Measurements from ENCODE around the gene CASS4. TPM values are rescaled to one million over a fixed set of nuclear protein-coding genes. Genes with fewer than 3 reads are reported as not detected.
A peak's percentile ranks its signal among the peaks of the same experiment; 100 is the strongest.

The CASS4 gene
- polyA plus RNA-seq (2013, experiment 1 of 2), result 0.26 TPM
- 0.40 TPM for polyA plus RNA-seq (2013, experiment 2 of 2)

GRCh38 chr20:56411759-56412472 is at the start of gene CASS4:
TSS of gene CASS4 (plus strand) at chr20:56412260. CDS start at chr20:56412459, 199 bp downstream.
- WGBS, 2 experiments (ENCODE audit: insufficient coverage in 2 of 2), result 90 to 94% methylated on average over 7 to 10 of the region's 10 CpGs

GRCh38 chr20:56362833-56363413 is 49.1 kb upstream of the CASS4 start:
- WGBS, 2 experiments (ENCODE audit: insufficient coverage in 2 of 2), result 83 to 96% methylated on average over 3 to 4 of the region's 8 CpGs
- H3K4me1 ChIP-seq (ENCODE audit: control insufficient read depth, insufficient read depth, low read length, poor library complexity, severe bottlenecking), result peaks cover 12% of the 10 kb centered on the region
- no peak overlapping the region for H3K4me3 ChIP-seq (ENCODE audit: extremely low read depth, insufficient read depth, low read length, poor library complexity, severe bottlenecking)
- H3K9me3 ChIP-seq (ENCODE audit: control insufficient read depth, low read length), result no peaks in the 10 kb centered on the region
- no peak overlapping the region for H3K27ac ChIP-seq (ENCODE audit: low read depth, low read length, severe bottlenecking)
- peaks cover 61% of the 10 kb centered on the region for H3K36me3 ChIP-seq (ENCODE audit: control insufficient read depth, insufficient read depth, low read length)

More at GRCh38 chr20:56411759-56412472, at the start of gene CASS4:
- Histone ChIP-seq H3K27ac (ENCODE audit: low read depth, low read length, severe bottlenecking) (peak within 1 kb of the TSS; percentile 68), H3K4me3 (ENCODE audit: extremely low read depth, insufficient read depth, low read length, poor library complexity, severe bottlenecking) (no peak within 1 kb of the TSS), H3K4me1 (ENCODE audit: control insufficient read depth, insufficient read depth, low read length, poor library complexity, severe bottlenecking) (peaks cover 22% of the 10 kb centered on the region), H3K9me3 (ENCODE audit: control insufficient read depth, low read length) (no peaks in the 10 kb centered on the region), H3K36me3 (ENCODE audit: control insufficient read depth, insufficient read depth, low read length) (peaks cover 27% of the 10 kb centered on the region)

- Histone ChIP-seq H3K27ac (ENCODE audit: low read depth, low read length, severe bottlenecking) (no peak overlapping the region), H3K36me3 (ENCODE audit: control insufficient read depth, insufficient read depth, low read length) (peaks cover 65% of the 10 kb centered on the region), H3K4me3 (ENCODE audit: extremely low read depth, insufficient read depth, low read length, poor library complexity, severe bottlenecking) (no peak overlapping the region), H3K4me1 (ENCODE audit: control insufficient read depth, insufficient read depth, low read length, poor library complexity, severe bottlenecking) (peaks cover 12% of the 10 kb centered on the region), H3K9me3 (ENCODE audit: control insufficient read depth, low read length) (no peaks in the 10 kb centered on the region)
- 95 to 98% methylated on average over 4 to 6 of the region's 6 CpGs for WGBS, 2 experiments (ENCODE audit: insufficient coverage in 2 of 2)
Observed at GRCh38 chr20:56363491-56363890, 48.6 kb upstream of the CASS4 start.

- no peak overlapping the region for H3K4me3 ChIP-seq (ENCODE audit: extremely low read depth, insufficient read depth, low read length, poor library complexity, severe bottlenecking)
- H3K4me1 ChIP-seq (ENCODE audit: control insufficient read depth, insufficient read depth, low read length, poor library complexity, severe bottlenecking), result no peaks in the 10 kb centered on the region
- no peak overlapping the region for H3K27ac ChIP-seq (ENCODE audit: low read depth, low read length, severe bottlenecking)
- 100% methylated on average over 1 to 3 of the region's 6 CpGs for WGBS, 2 experiments (ENCODE audit: insufficient coverage in 2 of 2)
- H3K9me3 ChIP-seq (ENCODE audit: control insufficient read depth, low read length), result no peaks in the 10 kb centered on the region
- peaks cover 86% of the 10 kb centered on the region for H3K36me3 ChIP-seq (ENCODE audit: control insufficient read depth, insufficient read depth, low read length)
Observed at GRCh38 chr20:56368351-56369134, 43.5 kb upstream of the CASS4 start.

GRCh38 chr20:56369179-56369578 is 42.9 kb upstream of the CASS4 start:
- H3K36me3 ChIP-seq (ENCODE audit: control insufficient read depth, insufficient read depth, low read length), result peaks cover 88% of the 10 kb centered on the region
- no peak overlapping the region for H3K4me3 ChIP-seq (ENCODE audit: extremely low read depth, insufficient read depth, low read length, poor library complexity, severe bottlenecking)
- 100% methylated on average over 1 of the region's 4 CpGs; no CpG with 5 or more reads in 1 of the 2 experiments for WGBS, 2 experiments (ENCODE audit: insufficient coverage in 2 of 2)
- no peaks in the 10 kb centered on the region for H3K9me3 ChIP-seq (ENCODE audit: control insufficient read depth, low read length)
- no peaks in the 10 kb centered on the region for H3K4me1 ChIP-seq (ENCODE audit: control insufficient read depth, insufficient read depth, low read length, poor library complexity, severe bottlenecking)
- H3K27ac ChIP-seq (ENCODE audit: low read depth, low read length, severe bottlenecking), result no peak overlapping the region

- no peak overlapping the region for H3K4me3 ChIP-seq (ENCODE audit: extremely low read depth, insufficient read depth, low read length, poor library complexity, severe bottlenecking)
- peaks cover 1% of the 10 kb centered on the region for H3K4me1 ChIP-seq (ENCODE audit: control insufficient read depth, insufficient read depth, low read length, poor library complexity, severe bottlenecking)
- WGBS, 2 experiments (ENCODE audit: insufficient coverage in 2 of 2), result 96 to 99% methylated on average over 6 to 9 of the region's 11 CpGs
- no peak overlapping the region for H3K27ac ChIP-seq (ENCODE audit: low read depth, low read length, severe bottlenecking)
- H3K9me3 ChIP-seq (ENCODE audit: control insufficient read depth, low read length), result no peaks in the 10 kb centered on the region
- peaks cover 91% of the 10 kb centered on the region for H3K36me3 ChIP-seq (ENCODE audit: control insufficient read depth, insufficient read depth, low read length)
Observed at GRCh38 chr20:56371977-56372376, 40.1 kb upstream of the CASS4 start.

- peaks cover 2% of the 10 kb centered on the region for H3K4me1 ChIP-seq (ENCODE audit: control insufficient read depth, insufficient read depth, low read length, poor library complexity, severe bottlenecking)
- peaks cover 92% of the 10 kb centered on the region for H3K36me3 ChIP-seq (ENCODE audit: control insufficient read depth, insufficient read depth, low read length)
- no peak overlapping the region for H3K4me3 ChIP-seq (ENCODE audit: extremely low read depth, insufficient read depth, low read length, poor library complexity, severe bottlenecking)
- H3K9me3 ChIP-seq (ENCODE audit: control insufficient read depth, low read length), result no peaks in the 10 kb centered on the region
- no peak overlapping the region for H3K27ac ChIP-seq (ENCODE audit: low read depth, low read length, severe bottlenecking)
- 90 to 100% methylated on average over 1 of the region's 1 CpG for WGBS, 2 experiments (ENCODE audit: insufficient coverage in 2 of 2)
Observed at GRCh38 chr20:56372850-56373249, 39.2 kb upstream of the CASS4 start.

GRCh38 chr20:56373942-56374341 is 38.1 kb upstream of the CASS4 start:
- H3K9me3 ChIP-seq (ENCODE audit: control insufficient read depth, low read length), result no peaks in the 10 kb centered on the region
- H3K27ac ChIP-seq (ENCODE audit: low read depth, low read length, severe bottlenecking), result no peak overlapping the region
- H3K4me3 ChIP-seq (ENCODE audit: extremely low read depth, insufficient read depth, low read length, poor library complexity, severe bottlenecking), result no peak overlapping the region
- H3K4me1 ChIP-seq (ENCODE audit: control insufficient read depth, insufficient read depth, low read length, poor library complexity, severe bottlenecking), result peaks cover 2% of the 10 kb centered on the region
- peaks cover 96% of the 10 kb centered on the region for H3K36me3 ChIP-seq (ENCODE audit: control insufficient read depth, insufficient read depth, low read length)
- WGBS, 2 experiments (ENCODE audit: insufficient coverage in 2 of 2), result 100% methylated on average over 1 of the region's 1 CpG; no CpG with 5 or more reads in 1 of the 2 experiments

- WGBS, 2 experiments (ENCODE audit: insufficient coverage in 2 of 2), result 83% methylated on average over 2 of the region's 2 CpGs; no CpG with 5 or more reads in 1 of the 2 experiments
- peaks cover 90% of the 10 kb centered on the region for H3K36me3 ChIP-seq (ENCODE audit: control insufficient read depth, insufficient read depth, low read length)
Observed at GRCh38 chr20:56376331-56376730, 35.7 kb upstream of the CASS4 start.

GRCh38 chr20:56378386-56378785 is 33.7 kb upstream of the CASS4 start:
- no peak overlapping the region for H3K27ac ChIP-seq (ENCODE audit: low read depth, low read length, severe bottlenecking)
- 80 to 100% methylated on average over 1 to 2 of the region's 3 CpGs for WGBS, 2 experiments (ENCODE audit: insufficient coverage in 2 of 2)
- no peak overlapping the region for H3K4me3 ChIP-seq (ENCODE audit: extremely low read depth, insufficient read depth, low read length, poor library complexity, severe bottlenecking)
- peaks cover 2% of the 10 kb centered on the region for H3K4me1 ChIP-seq (ENCODE audit: control insufficient read depth, insufficient read depth, low read length, poor library complexity, severe bottlenecking)
- peaks cover 89% of the 10 kb centered on the region for H3K36me3 ChIP-seq (ENCODE audit: control insufficient read depth, insufficient read depth, low read length)
- H3K9me3 ChIP-seq (ENCODE audit: control insufficient read depth, low read length), result no peaks in the 10 kb centered on the region

More at GRCh38 chr20:56376331-56376730, 35.7 kb upstream of the CASS4 start:
- H3K9me3 ChIP-seq (ENCODE audit: control insufficient read depth, low read length), result no peaks in the 10 kb centered on the region
- peaks cover 2% of the 10 kb centered on the region for H3K4me1 ChIP-seq (ENCODE audit: control insufficient read depth, insufficient read depth, low read length, poor library complexity, severe bottlenecking)
- no peak overlapping the region for H3K27ac ChIP-seq (ENCODE audit: low read depth, low read length, severe bottlenecking)
- no peak overlapping the region for H3K4me3 ChIP-seq (ENCODE audit: extremely low read depth, insufficient read depth, low read length, poor library complexity, severe bottlenecking)

All from mesodermal cell (in vitro differentiated cells).